HCT116 (cell line): Measurements from ENCODE around the gene FOXN3. TPM values are rescaled to one million over a fixed set of nuclear protein-coding genes. Genes with fewer than 3 reads are reported as not detected.

ENCODE experiments used
- ATAC-seq: fragments of 200-7000 bp; cut with Tn5 transposase; 2 replicates; pipeline ENCODE4 v1.9.1; 2020; ENCODE audit warnings: mild to moderate bottlenecking, moderate library complexity
- BruUV-seq: library from RNA; stranded (reverse); fragments of 400-500 nt; replicated peaks from 2 replicates; lab custom pipeline; 2021; lab: Mats Ljungman, UMichigan
- CTCF ChIA-PET: fragments of 300-600 bp; sonication (Branson Sonifier 250); formaldehyde crosslinking; loops from one replicate; lab custom pipeline; 2021; ENCODE audit warnings: antibody characterized with exemption; lab: Charles Lee
- POLR2A ChIA-PET: fragments of 300-600, 350-600 bp; sonication (Branson Sonifier 250); formaldehyde crosslinking; loops from one replicate; lab custom pipeline; 2021; ENCODE audit warnings: antibody characterized with exemption; lab: Charles Lee
- RAD21 ChIA-PET, 2 experiments: fragments of 300-600 bp; sonication (Branson Sonifier 250); formaldehyde crosslinking; loops; one replicate each; lab custom pipeline; 2023; ENCODE audit warnings: low total read pairs in 2 of 2; ENCODE audit not compliant: uncharacterized antibody in 2 of 2, unreplicated experiment in 2 of 2, low non-redundant PET in 1 of 2; lab: Charles Lee
- DNase-seq: peaks from one replicate; pipeline ENCODE4 v3.0.0-alpha.2; 2010; ENCODE audit warnings: low read depth, low spot score
- H2AFZ ChIP-seq: fragments of 200-600 bp; shearing (Covaris generic), sonication (generic); 2 replicates; pipeline ENCODE4 v1.6.1; 2017; ENCODE audit warnings: low read depth, mixed run types, mixed read lengths, antibody characterized with exemption, low read length; ENCODE audit not compliant: poor library complexity, severe bottlenecking
- H3K27ac ChIP-seq: 2 replicates; pipeline ENCODE4 v1.5.1; 2012; ENCODE audit warnings: low read depth, low read length
- H3K27me3 ChIP-seq: fragments of 200-600 bp; sonication (generic); 2 replicates; pipeline ENCODE4 v1.6.1; 2016; ENCODE audit warnings: mixed run types, low read length, mixed read lengths; ENCODE audit not compliant: insufficient read depth
- H3K36me3 ChIP-seq, 2 experiments: fragments of 200-500 bp in 1 of 2; fragments of 200-600 bp in 1 of 2; sonication (Bioruptor generic) in 1 of 2; sonication (generic) in 1 of 2; 2 replicates each; pipeline versions ENCODE4 v1.5.1 to v1.6.1; 2014 to 2016; ENCODE audit warnings: low read length in 2 of 2, inconsistent platforms in 1 of 2, mixed read lengths in 1 of 2, mixed run types in 1 of 2; ENCODE audit not compliant: insufficient read depth in 2 of 2, control insufficient read depth in 1 of 2
- H3K4me1 ChIP-seq, 2 experiments: fragments of 200-600 bp in 1 of 2; sonication (generic) in 1 of 2; 2 replicates each; pipeline versions ENCODE4 v1.5.1 to v1.6.1; 2012 to 2017; ENCODE audit warnings: low read length in 2 of 2, inconsistent platforms in 1 of 2, mild to moderate bottlenecking in 1 of 2, mixed read lengths in 1 of 2, mixed run types in 1 of 2, moderate library complexity in 1 of 2; ENCODE audit not compliant: insufficient read depth in 2 of 2, control insufficient read depth in 1 of 2
- H3K4me2 ChIP-seq: fragments of 200-600 bp; sonication (generic); 2 replicates; pipeline ENCODE4 v1.6.1; 2017; ENCODE audit warnings: mixed run types, low read length, mixed read lengths
- H3K4me3 ChIP-seq, 2 experiments: fragments of 200-600 bp in 1 of 2; sonication (generic) in 1 of 2; replicated peaks in 1 of 2; 2 replicates each; pipeline ENCODE4 v1.5.1; 2011 to 2016; ENCODE audit warnings: low read length in 2 of 2, control low read depth in 1 of 2, low read depth in 1 of 2, mild to moderate bottlenecking in 1 of 2, mixed read lengths in 1 of 2, mixed run types in 1 of 2
- H3K79me2 ChIP-seq: fragments of 200-600 bp; sonication (generic); 2 replicates; pipeline ENCODE4 v1.6.1; 2017; ENCODE audit warnings: mild to moderate bottlenecking, mixed run types, low read length, moderate library complexity, mixed read lengths; ENCODE audit not compliant: insufficient read depth
- H3K9ac ChIP-seq: fragments of 200-600 bp; sonication (generic); 2 replicates; pipeline ENCODE4 v1.6.1; 2016; ENCODE audit warnings: low read length, mixed read lengths
- H3K9me2 ChIP-seq: fragments of 200-600 bp; sonication (generic), shearing (Covaris generic); 2 replicates; pipeline ENCODE4 v1.6.1; 2017; ENCODE audit warnings: mixed run types, mild to moderate bottlenecking, moderate library complexity; ENCODE audit not compliant: insufficient read depth
- H3K9me3 ChIP-seq, 2 experiments: fragments of 200-500 bp in 1 of 2; fragments of 200-600 bp in 1 of 2; sonication (Bioruptor generic) in 1 of 2; sonication (generic) in 1 of 2; 2 replicates each; pipeline ENCODE4 v1.6.1; 2014 to 2017; ENCODE audit warnings: low read length in 2 of 2, mixed read lengths in 2 of 2, inconsistent platforms in 1 of 2, low read depth in 1 of 2, mild to moderate bottlenecking in 1 of 2, mixed run types in 1 of 2, moderate library complexity in 1 of 2; ENCODE audit not compliant: control insufficient read depth in 1 of 2, insufficient read depth in 1 of 2
- H4K20me1 ChIP-seq: fragments of 200-600 bp; sonication (generic), shearing (Covaris generic); 2 replicates; pipeline ENCODE4 v1.6.1; 2017; ENCODE audit warnings: mixed run types, mild to moderate bottlenecking, moderate library complexity; ENCODE audit not compliant: insufficient read depth
- ATF3 ChIP-seq: IDR thresholded peaks from 2 replicates; pipeline ENCODE4 v1.6.1; 2012
- CBX3 ChIP-seq: IDR thresholded peaks from 2 replicates; pipeline ENCODE4 v1.6.1; 2012; ENCODE audit warnings: low read depth
- CEBPB ChIP-seq: IDR thresholded peaks from 2 replicates; pipeline ENCODE4 v1.6.1; 2012; ENCODE audit warnings: low read depth
- EGR1 ChIP-seq: IDR thresholded peaks from 2 replicates; pipeline ENCODE4 v1.6.1; 2012; ENCODE audit warnings: low read depth
- EZH2phosphoT487 ChIP-seq: fragments of 200-600 bp; IDR thresholded peaks from 2 replicates; pipeline ENCODE4 v1.6.1; 2018; ENCODE audit warnings: antibody characterized with exemption, borderline replicate concordance
- JUND ChIP-seq: IDR thresholded peaks from 2 replicates; pipeline ENCODE4 v1.6.1; 2012
- POLR2AphosphoS5 ChIP-seq: IDR thresholded peaks from 2 replicates; pipeline ENCODE4 v1.6.1; 2011; ENCODE audit warnings: mild to moderate bottlenecking, low read depth, low read length, moderate library complexity
- RAD21 ChIP-seq: IDR thresholded peaks from 2 replicates; pipeline ENCODE4 v1.6.1; 2012; ENCODE audit warnings: low read depth, mild to moderate bottlenecking
- REST ChIP-seq: IDR thresholded peaks from 2 replicates; pipeline ENCODE4 v1.6.1; 2012; ENCODE audit warnings: low read depth
- YY1 ChIP-seq: IDR thresholded peaks from 2 replicates; pipeline ENCODE4 v1.6.1; 2011; ENCODE audit warnings: low read length, low read depth, moderate library complexity, mild to moderate bottlenecking; ENCODE audit not compliant: insufficient replicate concordance; ENCODE audit errors: extremely low read depth
- ZFX ChIP-seq: fragments of 450-650 bp; IDR thresholded peaks from 2 replicates; pipeline ENCODE4 v1.6.1; 2017
- intact Hi-C: fragments of 100-400 bp; cut with micrococcal nuclease; formaldehyde crosslinking; loops from 2 replicates; pipeline ENCODE4 v1.10.0; 2022
- total RNA-seq: library from RNA; stranded (reverse); gene quantifications from one replicate; pipeline ENCODE4 v1.2.1, GENCODE V29; 2021; ENCODE audit not compliant: unreplicated experiment

The FOXN3 gene
- total RNA-seq, 1 experiment from 2014 or later, result 20.0 TPM

- RAD21 ChIA-PET, result no interaction called here
- no peaks in the 10 kb centered on the region for H3K4me1 ChIP-seq
Measured at GRCh38 chr14:89215531-89215930, 201.5 kb downstream of the FOXN3 start.

More at GRCh38 chr14:89215531-89215930, 201.5 kb downstream of the FOXN3 start:
- ATAC-seq (no peak), DNase-seq (no peak)
- H3K9me3 ChIP-seq, result no peaks in the 10 kb centered on the region
- H3K9ac ChIP-seq, result no peak overlapping the region
- no peak overlapping the region for H3K27ac ChIP-seq
- peaks cover 3% of the 10 kb centered on the region; the same call in 1 of the 2 replicates for H4K20me1 ChIP-seq
- H3K27me3 ChIP-seq, result no peaks in the 10 kb centered on the region
- no peaks in the 10 kb centered on the region for H3K9me2 ChIP-seq
- BruUV-seq, result no TSS peak
- CTCF ChIA-PET, result no interaction called here
- H3K4me2 ChIP-seq, result no peak overlapping the region
- H3K4me3 ChIP-seq, result no peak overlapping the region
- no peak overlapping the region for H2AFZ ChIP-seq
- no peaks in the 10 kb centered on the region for H3K36me3 ChIP-seq
- POLR2A ChIA-PET, result no interaction called here
- intact Hi-C loops, result no loop called here
- TF ChIP-seq POLR2AphosphoS5 (no peak), YY1 (no peak), ZFX (no peak), ATF3 (no peak), CEBPB (no peak), EZH2phosphoT487 (no peak), EGR1 (no peak), RAD21 (no peak), JUND (no peak), CBX3 (no peak), REST (no peak)
- H3K79me2 ChIP-seq, result no peaks in the 10 kb centered on the region
